HCT116 (cell line): ENCODE data around the gene CENPT. TPM values are rescaled to one million over a fixed set of nuclear protein-coding genes. Genes with fewer than 3 reads are reported as not detected.

ENCODE experiments used
- ATAC-seq: fragments of 200-7000 bp; cut with Tn5 transposase; 2 replicates; pipeline ENCODE4 v1.9.1; 2020; ENCODE audit warnings: mild to moderate bottlenecking, moderate library complexity
- BruUV-seq: library from RNA; stranded (reverse); fragments of 400-500 nt; replicated peaks from 2 replicates; lab custom pipeline; 2021; lab: Mats Ljungman, UMichigan
- CTCF ChIA-PET: fragments of 300-600 bp; sonication (Branson Sonifier 250); formaldehyde crosslinking; loops from one replicate; lab custom pipeline; 2021; ENCODE audit warnings: antibody characterized with exemption; lab: Charles Lee
- POLR2A ChIA-PET: fragments of 300-600, 350-600 bp; sonication (Branson Sonifier 250); formaldehyde crosslinking; loops from one replicate; lab custom pipeline; 2021; ENCODE audit warnings: antibody characterized with exemption; lab: Charles Lee
- RAD21 ChIA-PET, 2 experiments: fragments of 300-600 bp; sonication (Branson Sonifier 250); formaldehyde crosslinking; loops; one replicate each; lab custom pipeline; 2023; ENCODE audit warnings: low total read pairs in 2 of 2; ENCODE audit not compliant: uncharacterized antibody in 2 of 2, unreplicated experiment in 2 of 2, low non-redundant PET in 1 of 2; lab: Charles Lee
- DNase-seq: peaks from one replicate; pipeline ENCODE4 v3.0.0-alpha.2; 2010; ENCODE audit warnings: low read depth, low spot score
- H2AFZ ChIP-seq: fragments of 200-600 bp; shearing (Covaris generic), sonication (generic); 2 replicates; pipeline ENCODE4 v1.6.1; 2017; ENCODE audit warnings: low read depth, mixed run types, mixed read lengths, antibody characterized with exemption, low read length; ENCODE audit not compliant: poor library complexity, severe bottlenecking
- H3K27ac ChIP-seq: 2 replicates; pipeline ENCODE4 v1.5.1; 2012; ENCODE audit warnings: low read depth, low read length
- H3K27me3 ChIP-seq: fragments of 200-600 bp; sonication (generic); 2 replicates; pipeline ENCODE4 v1.6.1; 2016; ENCODE audit warnings: mixed run types, low read length, mixed read lengths; ENCODE audit not compliant: insufficient read depth
- H3K36me3 ChIP-seq, 2 experiments: fragments of 200-500 bp in 1 of 2; fragments of 200-600 bp in 1 of 2; sonication (Bioruptor generic) in 1 of 2; sonication (generic) in 1 of 2; 2 replicates each; pipeline versions ENCODE4 v1.5.1 to v1.6.1; 2014 to 2016; ENCODE audit warnings: low read length in 2 of 2, inconsistent platforms in 1 of 2, mixed read lengths in 1 of 2, mixed run types in 1 of 2; ENCODE audit not compliant: insufficient read depth in 2 of 2, control insufficient read depth in 1 of 2
- H3K4me1 ChIP-seq, 2 experiments: fragments of 200-600 bp in 1 of 2; sonication (generic) in 1 of 2; 2 replicates each; pipeline versions ENCODE4 v1.5.1 to v1.6.1; 2012 to 2017; ENCODE audit warnings: low read length in 2 of 2, inconsistent platforms in 1 of 2, mild to moderate bottlenecking in 1 of 2, mixed read lengths in 1 of 2, mixed run types in 1 of 2, moderate library complexity in 1 of 2; ENCODE audit not compliant: insufficient read depth in 2 of 2, control insufficient read depth in 1 of 2
- H3K4me2 ChIP-seq: fragments of 200-600 bp; sonication (generic); 2 replicates; pipeline ENCODE4 v1.6.1; 2017; ENCODE audit warnings: mixed run types, low read length, mixed read lengths
- H3K4me3 ChIP-seq, 2 experiments: fragments of 200-600 bp in 1 of 2; sonication (generic) in 1 of 2; replicated peaks in 1 of 2; 2 replicates each; pipeline ENCODE4 v1.5.1; 2011 to 2016; ENCODE audit warnings: low read length in 2 of 2, control low read depth in 1 of 2, low read depth in 1 of 2, mild to moderate bottlenecking in 1 of 2, mixed read lengths in 1 of 2, mixed run types in 1 of 2
- H3K79me2 ChIP-seq: fragments of 200-600 bp; sonication (generic); 2 replicates; pipeline ENCODE4 v1.6.1; 2017; ENCODE audit warnings: mild to moderate bottlenecking, mixed run types, low read length, moderate library complexity, mixed read lengths; ENCODE audit not compliant: insufficient read depth
- H3K9ac ChIP-seq: fragments of 200-600 bp; sonication (generic); 2 replicates; pipeline ENCODE4 v1.6.1; 2016; ENCODE audit warnings: low read length, mixed read lengths
- H3K9me2 ChIP-seq: fragments of 200-600 bp; sonication (generic), shearing (Covaris generic); 2 replicates; pipeline ENCODE4 v1.6.1; 2017; ENCODE audit warnings: mixed run types, mild to moderate bottlenecking, moderate library complexity; ENCODE audit not compliant: insufficient read depth
- H3K9me3 ChIP-seq, 2 experiments: fragments of 200-500 bp in 1 of 2; fragments of 200-600 bp in 1 of 2; sonication (Bioruptor generic) in 1 of 2; sonication (generic) in 1 of 2; 2 replicates each; pipeline ENCODE4 v1.6.1; 2014 to 2017; ENCODE audit warnings: low read length in 2 of 2, mixed read lengths in 2 of 2, inconsistent platforms in 1 of 2, low read depth in 1 of 2, mild to moderate bottlenecking in 1 of 2, mixed run types in 1 of 2, moderate library complexity in 1 of 2; ENCODE audit not compliant: control insufficient read depth in 1 of 2, insufficient read depth in 1 of 2
- H4K20me1 ChIP-seq: fragments of 200-600 bp; sonication (generic), shearing (Covaris generic); 2 replicates; pipeline ENCODE4 v1.6.1; 2017; ENCODE audit warnings: mixed run types, mild to moderate bottlenecking, moderate library complexity; ENCODE audit not compliant: insufficient read depth
- ATF3 ChIP-seq: IDR thresholded peaks from 2 replicates; pipeline ENCODE4 v1.6.1; 2012
- CBX3 ChIP-seq: IDR thresholded peaks from 2 replicates; pipeline ENCODE4 v1.6.1; 2012; ENCODE audit warnings: low read depth
- CEBPB ChIP-seq: IDR thresholded peaks from 2 replicates; pipeline ENCODE4 v1.6.1; 2012; ENCODE audit warnings: low read depth
- EGR1 ChIP-seq: IDR thresholded peaks from 2 replicates; pipeline ENCODE4 v1.6.1; 2012; ENCODE audit warnings: low read depth
- ELF1 ChIP-seq: IDR thresholded peaks from 2 replicates; pipeline ENCODE4 v1.6.1; 2012; ENCODE audit warnings: low read depth, borderline replicate concordance
- EZH2 ChIP-seq: fragments of 200-600 bp; sonication (generic); IDR thresholded peaks from 2 replicates; pipeline ENCODE4 v1.6.1; 2017; ENCODE audit warnings: antibody characterized with exemption, mixed run types
- EZH2phosphoT487 ChIP-seq: fragments of 200-600 bp; IDR thresholded peaks from 2 replicates; pipeline ENCODE4 v1.6.1; 2018; ENCODE audit warnings: antibody characterized with exemption, borderline replicate concordance
- FOSL1 ChIP-seq: IDR thresholded peaks from 2 replicates; pipeline ENCODE4 v1.6.1; 2012; ENCODE audit warnings: low read depth
- MAX ChIP-seq: IDR thresholded peaks from 2 replicates; pipeline ENCODE4 v1.6.1; 2012
- POLR2A ChIP-seq: IDR thresholded peaks from 2 replicates; pipeline ENCODE4 v1.7.0; 2011; ENCODE audit warnings: borderline replicate concordance; ENCODE audit not compliant: insufficient read depth, insufficient read length; ENCODE audit errors: extremely low read depth
- POLR2AphosphoS5 ChIP-seq: IDR thresholded peaks from 2 replicates; pipeline ENCODE4 v1.6.1; 2011; ENCODE audit warnings: mild to moderate bottlenecking, low read depth, low read length, moderate library complexity
- RAD21 ChIP-seq: IDR thresholded peaks from 2 replicates; pipeline ENCODE4 v1.6.1; 2012; ENCODE audit warnings: low read depth, mild to moderate bottlenecking
- SP1 ChIP-seq: IDR thresholded peaks from 2 replicates; pipeline ENCODE4 v1.6.1; 2012; ENCODE audit warnings: low read depth
- YY1 ChIP-seq: IDR thresholded peaks from 2 replicates; pipeline ENCODE4 v1.6.1; 2011; ENCODE audit warnings: low read length, low read depth, moderate library complexity, mild to moderate bottlenecking; ENCODE audit not compliant: insufficient replicate concordance; ENCODE audit errors: extremely low read depth
- ZBTB33 ChIP-seq: IDR thresholded peaks from 2 replicates; pipeline ENCODE4 v1.6.1; 2011; ENCODE audit warnings: mild to moderate bottlenecking, low read length, moderate library complexity; ENCODE audit not compliant: insufficient replicate concordance; ENCODE audit errors: extremely low read depth
- ZFX ChIP-seq: fragments of 450-650 bp; IDR thresholded peaks from 2 replicates; pipeline ENCODE4 v1.6.1; 2017
- intact Hi-C: fragments of 100-400 bp; cut with micrococcal nuclease; formaldehyde crosslinking; loops from 2 replicates; pipeline ENCODE4 v1.10.0; 2022
- total RNA-seq: library from RNA; stranded (reverse); gene quantifications from one replicate; pipeline ENCODE4 v1.2.1, GENCODE V29; 2021; ENCODE audit not compliant: unreplicated experiment
- TF ChIP-seq, protein P1 (sequence below), 3 experiments: fragments of 200-600 bp in 1 of 3; sonication (generic) in 1 of 3; IDR thresholded peaks in 2 of 3; conservative IDR thresholded peaks in 1 of 3; 2 replicates each; pipeline ENCODE4 v1.5.1; 2012 to 2017; ENCODE audit warnings: low read depth in 2 of 3, low read length in 2 of 3, antibody characterized with exemption in 1 of 3, borderline replicate concordance in 1 of 3, control low read depth in 1 of 3, mild to moderate bottlenecking in 1 of 3, mixed read lengths in 1 of 3, mixed run types in 1 of 3, moderate library complexity in 1 of 3; ENCODE audit not compliant: insufficient read depth in 1 of 3

The CENPT gene
- total RNA-seq, 1 experiment from 2014 or later, result 40.5 TPM

DNA sequence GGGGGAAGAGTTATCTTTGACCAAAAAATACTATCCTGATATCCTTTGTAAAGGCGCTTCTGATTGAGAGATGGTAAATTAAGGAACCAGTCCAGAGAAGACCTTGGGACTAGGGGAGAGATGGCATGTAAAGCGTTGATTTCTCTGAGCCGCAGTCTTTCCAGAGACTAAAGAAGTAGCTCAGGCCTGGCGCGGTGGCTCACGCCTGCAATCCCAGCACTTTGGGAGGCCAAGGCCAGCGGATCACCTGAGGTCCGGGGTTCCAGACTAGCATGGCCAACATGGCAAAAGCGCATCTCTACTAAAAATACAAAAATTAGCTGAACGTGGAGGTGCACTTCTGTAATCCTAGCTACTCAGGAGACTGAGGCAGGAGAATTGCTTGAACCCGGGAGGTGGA, 625 bp upstream of the CENPT start (continued):
- TF ChIP-seq EZH2, result no peak
- no peak for TF ChIP-seq ELF1
- TF ChIP-seq, all 23 proteins: peak for 0

DNA sequence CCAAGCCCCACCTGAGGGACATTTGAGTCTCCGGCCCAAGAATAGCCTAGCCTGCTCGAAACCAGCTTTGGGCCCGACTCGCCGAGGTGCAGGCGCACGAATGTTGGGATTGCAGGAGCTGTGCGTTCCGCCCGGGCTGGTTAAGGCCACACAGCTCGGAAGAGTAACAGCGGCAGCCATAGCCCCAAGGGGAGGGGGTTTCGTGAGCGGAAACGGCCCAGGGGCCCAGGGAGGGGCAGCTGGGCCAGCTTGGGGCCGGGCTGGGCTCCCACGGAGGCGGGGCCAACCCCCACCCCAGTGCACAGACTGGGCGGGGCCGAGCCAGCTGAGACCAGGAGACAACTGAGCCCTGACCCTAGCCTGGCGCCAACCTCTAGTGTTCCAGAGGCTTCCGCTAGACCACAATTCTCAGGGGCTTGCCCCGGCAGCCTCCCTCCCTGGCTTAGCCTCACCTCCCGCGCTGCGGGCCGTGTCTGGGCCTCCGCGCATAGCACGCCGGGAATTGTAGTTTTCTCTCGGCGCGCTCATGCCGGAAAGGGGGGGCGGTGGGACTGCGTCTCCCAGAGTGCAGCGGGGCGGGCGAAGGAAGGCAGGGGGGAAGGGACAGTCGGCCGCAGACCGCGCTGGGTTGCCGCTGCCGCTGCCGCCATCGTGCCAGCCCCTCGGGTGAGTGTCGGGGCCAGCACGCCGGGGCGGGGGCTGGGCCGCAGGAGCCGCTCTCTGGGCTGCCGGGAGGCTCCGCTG, 1.0 kb downstream of the CENPT start, which contains the start of gene NUTF2:
Gene NUTF2 (plus strand): TSS at position 614 of the 744 bp plus-strand sequence. CDS start 18,198 bp downstream, outside the sequence.
- DNase-seq (peak; percentile 81), ATAC-seq (peak; percentile 76)
- Histone ChIP-seq H3K4me2 (peak within 1 kb of the TSS; percentile 82), H3K27ac (peak within 1 kb of the TSS; percentile 83), H3K4me1 (peaks cover 16 to 48% of the 10 kb centered on the region in 2 experiments), H3K9ac (peak within 1 kb of the TSS; percentile 93), H3K27me3 (no peaks in the 10 kb centered on the region), H3K36me3 (peaks cover 4 to 6% of the 10 kb centered on the region in 2 experiments; a peak in 2 of 4 replicates), H4K20me1 (peaks cover 4% of the 10 kb centered on the region; the same call in 1 of the 2 replicates), H3K9me3 (no peaks in the 10 kb centered on the region), H3K79me2 (peaks cover 63% of the 10 kb centered on the region), H2AFZ (peak within 1 kb of the TSS; percentile 92), H3K9me2 (no peaks in the 10 kb centered on the region), H3K4me3 (peak within 1 kb of the TSS; percentile 83 to 96)
- CTCF ChIA-PET, result interaction anchor here (2.4 kb wide), 1 partner anchor 30 kb away, joined by 18 read pairs; no protein-coding TSS in a partner anchor
- intact Hi-C loops, result loop anchor here (1.0 kb wide), 1 partner anchor 40 kb away; the partner anchor contains the start of genes RANBP10 and TSNAXIP1
- no TSS peak for BruUV-seq
- RAD21 ChIA-PET, result interaction anchor here in 1 of 2 experiments (1.4 kb wide), 1 partner anchor 20 kb away, joined by 4 read pairs; no protein-coding TSS in a partner anchor
- POLR2A ChIA-PET, result interaction anchor here (0.7 to 1.7 kb wide), 3 partner anchors 12 to 40 kb away, joined by 3 to 6 read pairs (median 5); partner anchors contain the start of genes RANBP10 and TSNAXIP1
- TF ChIP-seq, protein P1, sequence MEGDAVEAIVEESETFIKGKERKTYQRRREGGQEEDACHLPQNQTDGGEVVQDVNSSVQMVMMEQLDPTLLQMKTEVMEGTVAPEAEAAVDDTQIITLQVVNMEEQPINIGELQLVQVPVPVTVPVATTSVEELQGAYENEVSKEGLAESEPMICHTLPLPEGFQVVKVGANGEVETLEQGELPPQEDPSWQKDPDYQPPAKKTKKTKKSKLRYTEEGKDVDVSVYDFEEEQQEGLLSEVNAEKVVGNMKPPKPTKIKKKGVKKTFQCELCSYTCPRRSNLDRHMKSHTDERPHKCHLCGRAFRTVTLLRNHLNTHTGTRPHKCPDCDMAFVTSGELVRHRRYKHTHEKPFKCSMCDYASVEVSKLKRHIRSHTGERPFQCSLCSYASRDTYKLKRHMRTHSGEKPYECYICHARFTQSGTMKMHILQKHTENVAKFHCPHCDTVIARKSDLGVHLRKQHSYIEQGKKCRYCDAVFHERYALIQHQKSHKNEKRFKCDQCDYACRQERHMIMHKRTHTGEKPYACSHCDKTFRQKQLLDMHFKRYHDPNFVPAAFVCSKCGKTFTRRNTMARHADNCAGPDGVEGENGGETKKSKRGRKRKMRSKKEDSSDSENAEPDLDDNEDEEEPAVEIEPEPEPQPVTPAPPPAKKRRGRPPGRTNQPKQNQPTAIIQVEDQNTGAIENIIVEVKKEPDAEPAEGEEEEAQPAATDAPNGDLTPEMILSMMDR (IDR thresholded peaks at IDR 0.05 in 2 of 3, conservative IDR thresholded peaks at IDR 0.05 in 1 of 3; ENCODE audit: borderline replicate concordance in 1 of 3, insufficient read depth in 1 of 3, low read depth in 2 of 3, low read length in 2 of 3), result no peak
- peak; percentile 75 for TF ChIP-seq EGR1
- TF ChIP-seq RAD21, result no peak
- no peak for TF ChIP-seq POLR2A
- peak; percentile 76 for TF ChIP-seq YY1
- no peak for TF ChIP-seq CEBPB
- TF ChIP-seq SP1, result peak; percentile 81
- TF ChIP-seq MAX, result peak; percentile 79; the same call in 1 of the 2 replicates
- TF ChIP-seq CBX3, result no peak
- no peak for TF ChIP-seq FOSL1
- TF ChIP-seq ATF3, result no peak
- peak; percentile 78 for TF ChIP-seq POLR2AphosphoS5
- peak; percentile 76 for TF ChIP-seq ZBTB33
- no peak for TF ChIP-seq EZH2phosphoT487
- no peak for TF ChIP-seq ZFX
